Stimulated activated CD4-positive, alpha-beta T cell treated with anti-CD3 and anti-CD28 coated beads, Interleukin-1b, Interleukin-23, amount 100 ng/mL, for 1 hour (primary cell): ENCODE measurements around the gene SLC39A5.
"Not testable (repeated sequence)": the region's sequence is repeated elsewhere in the genome, so short reads cannot be mapped to it uniquely, and the experiment has no call there.

Experiments
- DNase-seq, 2 donors: peaks; one replicate each; pipeline ENCODE4 v3.0.0-alpha.2; 2020; ENCODE audit warnings: low read depth in 2 of 2

SLC39A5 gene

DNA sequence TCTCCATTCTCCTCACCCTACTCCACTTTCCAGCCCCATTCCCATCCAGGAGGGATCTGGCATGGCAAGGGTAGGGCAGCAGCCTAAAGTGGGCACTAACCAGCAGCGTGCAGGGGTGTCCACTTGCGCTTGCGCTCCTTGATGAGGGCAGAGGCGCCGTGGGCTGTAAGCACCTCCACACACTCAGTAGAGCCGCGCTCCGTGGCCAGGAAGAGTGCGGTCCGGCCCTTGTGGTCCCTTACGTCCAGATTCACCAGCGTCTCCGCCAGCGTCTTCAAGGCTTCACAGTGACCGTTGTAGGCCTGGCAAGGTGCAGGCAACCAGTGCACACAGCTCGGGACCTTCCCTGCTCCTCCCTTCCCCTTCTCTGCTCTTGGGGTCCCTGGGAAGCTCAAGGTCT is 18.1 kb downstream of the SLC39A5 start:
- DNase-seq, result no peak

- DNase-seq, result no peak
These were observed 18.9 kb downstream of the SLC39A5 start for GRCh38 chr12:56248711-56249110.

GRCh38 chr12:56252649-56253048 is 22.8 kb downstream of the SLC39A5 start:
- no peak for DNase-seq

DNA sequence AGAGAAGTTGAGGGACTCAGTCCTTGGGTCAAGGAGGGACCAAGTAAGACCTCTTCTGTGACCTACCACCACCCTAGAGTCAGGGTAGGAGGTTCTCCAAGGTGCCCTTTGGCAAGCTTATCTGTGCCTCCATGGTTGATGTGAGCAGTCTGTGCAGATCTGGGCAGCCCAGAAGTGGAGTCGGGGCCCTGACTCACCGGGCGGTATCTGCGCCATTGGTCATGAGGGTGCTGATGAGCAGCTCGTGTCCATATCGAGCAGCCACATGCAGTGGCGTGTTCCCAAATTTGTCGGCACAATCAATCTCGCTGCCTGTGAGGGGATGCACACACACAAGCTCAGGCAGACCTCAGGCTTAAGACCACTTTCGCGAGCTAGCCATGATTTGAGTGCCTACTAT is 23.2 kb downstream of the SLC39A5 start:
- DNase-seq, result no peak

DNA sequence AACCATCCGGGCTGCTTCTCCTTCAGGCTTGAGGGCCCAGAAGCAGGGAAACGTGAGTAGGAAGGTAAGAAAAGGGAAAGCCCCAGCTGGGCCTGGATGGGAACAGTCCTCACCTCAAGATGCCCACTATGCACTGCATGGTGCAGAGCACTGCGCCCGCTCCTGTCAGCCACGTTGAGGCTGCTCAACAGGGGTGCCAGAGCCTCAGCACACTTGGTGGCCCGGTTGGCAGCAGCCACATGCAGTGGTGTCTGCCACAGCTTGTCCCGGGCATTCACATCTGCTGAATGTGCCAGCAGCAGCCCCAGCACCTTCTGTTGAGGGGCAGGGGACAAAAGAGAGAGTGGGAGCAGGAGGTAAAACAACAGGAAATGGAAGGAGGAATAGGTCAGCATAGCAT is 25.8 kb downstream of the SLC39A5 start:
- no peak for DNase-seq

DNA sequence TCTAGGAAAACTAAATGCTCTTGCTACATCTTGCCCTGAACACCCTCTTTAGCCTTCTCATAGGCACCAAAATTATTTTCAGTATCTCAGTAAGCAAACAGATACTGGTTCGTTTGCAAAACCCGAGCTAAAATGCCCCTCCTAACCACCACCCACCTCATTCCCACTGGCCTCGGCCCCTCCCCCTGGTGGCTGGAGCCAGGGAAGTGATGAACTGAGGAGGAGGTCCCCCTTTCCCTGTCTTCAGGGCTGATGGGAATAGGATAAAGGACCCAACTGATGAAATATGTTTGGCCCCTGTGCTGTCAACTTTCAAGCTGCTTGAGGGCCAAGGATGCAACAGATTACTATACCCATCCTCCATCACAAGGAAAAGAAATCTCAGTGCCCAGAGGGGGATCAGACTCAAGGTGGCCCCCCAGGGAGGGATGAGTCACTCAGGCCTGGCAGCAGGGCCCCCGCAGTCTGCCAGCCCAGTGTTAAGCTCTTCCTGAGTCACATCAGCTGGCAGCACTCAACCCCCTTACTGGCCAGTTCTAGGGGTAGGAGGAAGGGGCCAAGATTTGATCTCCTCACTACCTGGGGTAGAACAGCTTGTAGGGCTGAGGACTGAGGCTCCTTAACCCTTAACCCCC is 26.6 kb downstream of the SLC39A5 start:
- DNase-seq, result no peak

DNA sequence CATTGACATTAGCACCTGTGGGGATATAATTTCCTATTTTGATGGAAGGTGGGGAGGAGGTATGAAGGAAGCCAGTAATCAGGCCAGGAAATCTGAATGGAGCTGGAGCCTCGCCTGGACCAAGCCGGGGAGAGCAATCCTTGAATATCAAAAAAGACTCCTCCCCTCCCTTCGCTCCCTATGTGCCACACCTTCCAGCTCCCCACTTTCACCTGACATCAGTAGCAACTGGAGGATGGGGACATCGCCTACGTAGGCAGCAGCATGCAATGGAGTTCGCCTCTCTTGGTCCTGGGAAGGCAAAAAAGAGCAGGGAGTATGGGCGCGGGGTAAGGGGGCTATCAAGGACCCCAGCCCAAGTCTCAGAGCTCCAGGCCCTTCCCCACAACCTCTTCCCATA is 27.2 kb downstream of the SLC39A5 start:
- DNase-seq, result no peak

DNA sequence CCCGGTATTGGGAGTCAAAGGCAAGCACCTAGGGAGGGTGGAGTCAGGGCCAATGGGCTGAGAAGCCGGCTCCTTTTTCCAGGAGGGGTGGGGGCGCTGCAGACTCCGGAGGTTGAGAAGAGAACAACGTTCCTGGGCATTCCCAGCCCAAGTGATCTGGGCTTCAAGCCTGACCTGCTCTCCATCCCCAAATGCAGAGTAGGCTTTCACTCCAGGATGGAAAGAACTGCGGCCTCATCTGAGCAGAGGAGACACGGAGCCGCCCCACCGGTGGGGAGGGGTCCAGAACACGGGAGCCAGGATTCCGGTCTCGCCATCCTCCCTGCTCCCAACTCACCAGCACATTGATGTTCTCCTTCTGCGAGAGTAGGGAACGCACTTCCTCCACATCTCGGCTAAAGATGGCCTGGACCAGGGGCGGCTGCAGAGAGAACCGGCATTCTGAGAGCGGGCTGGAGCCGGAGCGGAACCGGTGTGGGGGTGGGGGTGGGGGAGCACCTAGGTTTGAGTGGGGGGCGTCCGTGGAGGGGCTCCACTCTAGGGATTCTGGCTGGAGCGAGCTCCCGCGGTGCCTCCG is 27.7 kb downstream of the SLC39A5 start:
- DNase-seq, result no peak

- DNase-seq, result peak; percentile 48 to 69
These were observed 28.4 kb downstream of the SLC39A5 start, which contains the start of gene ANKRD52 for GRCh38 chr12:56258068-56258819. TSS of gene ANKRD52 (minus strand) at chr12:56258384. CDS start at chr12:56258269, 115 bp downstream.

DNA sequence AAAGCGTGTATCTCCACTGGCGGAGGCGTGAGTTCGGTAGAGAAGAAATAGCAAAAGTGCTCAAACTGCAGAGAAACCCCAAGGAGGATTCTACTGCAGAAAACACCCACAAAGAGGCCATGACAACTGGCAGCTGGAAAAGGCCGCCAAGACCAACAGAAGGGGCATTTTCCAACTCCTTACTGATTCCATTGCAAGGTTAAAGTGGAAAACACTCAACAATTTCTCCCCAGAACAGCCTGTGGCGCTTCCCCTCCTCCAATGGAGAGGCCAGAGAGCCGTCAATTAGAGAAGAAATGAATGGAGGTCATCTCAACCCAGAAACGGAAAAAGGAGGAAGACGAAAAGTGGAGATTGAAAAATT is 29.0 kb downstream of the SLC39A5 start:
- DNase-seq, result no peak

DNA sequence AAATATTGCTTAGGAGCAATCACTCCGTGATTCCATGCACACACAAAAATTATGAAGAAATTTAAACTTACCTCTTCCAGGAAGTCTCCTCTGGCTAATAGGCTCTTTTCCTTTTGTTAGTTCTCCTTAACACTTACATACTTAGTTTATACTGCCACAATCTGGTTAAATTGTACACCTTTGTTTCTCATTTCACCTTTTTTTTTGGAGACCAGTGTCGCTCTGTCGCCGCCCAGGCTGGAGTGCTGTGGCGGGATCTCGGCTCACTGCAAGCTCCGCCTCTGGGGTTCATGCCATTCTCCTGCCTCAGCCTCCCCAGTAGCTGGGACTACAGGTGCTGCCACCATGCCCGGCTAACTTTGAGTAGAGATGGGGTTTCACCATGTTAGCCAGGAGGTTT is 30.5 kb downstream of the SLC39A5 start:
- DNase-seq, result no peak

DNA sequence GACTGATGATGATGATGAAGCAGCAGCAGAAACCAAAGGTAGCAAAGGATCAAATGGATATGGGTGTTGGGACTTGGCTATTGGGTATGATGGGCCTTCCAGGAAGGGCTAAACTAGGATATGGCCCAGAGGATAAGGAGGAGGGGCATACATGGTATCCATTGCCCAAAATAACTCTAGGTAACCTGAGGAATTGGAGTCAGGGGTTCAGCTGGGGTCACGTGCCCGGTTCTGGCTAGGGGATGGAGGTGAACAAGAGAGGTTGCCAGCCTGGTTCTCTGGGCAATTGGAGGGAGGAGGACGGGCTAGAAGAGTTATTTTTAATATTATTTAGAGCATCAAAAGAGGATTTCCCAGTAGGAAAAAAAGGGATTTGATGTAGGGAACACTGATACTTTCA is 31.1 kb downstream of the SLC39A5 start:
- DNase-seq, result no peak

- DNase-seq, result no peak
These were observed 31.8 kb downstream of the SLC39A5 start for GRCh38 chr12:56261503-56262232.

DNA sequence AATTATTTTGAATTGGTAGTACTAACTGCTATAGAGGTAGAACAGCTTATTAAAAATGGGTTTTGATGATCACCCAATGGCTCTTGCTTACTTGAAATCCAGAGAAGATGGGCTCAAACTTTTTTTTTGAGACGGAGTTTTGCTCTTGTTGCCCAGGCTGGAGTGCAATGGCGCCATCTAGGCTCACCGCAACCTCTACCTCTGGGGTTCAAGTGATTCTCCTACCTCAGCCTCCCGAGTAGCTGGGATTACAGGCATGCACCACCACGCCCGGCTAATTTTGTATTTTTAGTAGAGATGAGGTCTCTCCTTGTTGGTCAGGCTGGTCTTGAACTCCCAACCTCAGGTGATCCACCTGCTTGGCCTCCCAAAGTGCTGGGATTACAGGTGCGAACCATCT is 33.1 kb downstream of the SLC39A5 start:
- DNase-seq, result not testable (repeated sequence)

DNA sequence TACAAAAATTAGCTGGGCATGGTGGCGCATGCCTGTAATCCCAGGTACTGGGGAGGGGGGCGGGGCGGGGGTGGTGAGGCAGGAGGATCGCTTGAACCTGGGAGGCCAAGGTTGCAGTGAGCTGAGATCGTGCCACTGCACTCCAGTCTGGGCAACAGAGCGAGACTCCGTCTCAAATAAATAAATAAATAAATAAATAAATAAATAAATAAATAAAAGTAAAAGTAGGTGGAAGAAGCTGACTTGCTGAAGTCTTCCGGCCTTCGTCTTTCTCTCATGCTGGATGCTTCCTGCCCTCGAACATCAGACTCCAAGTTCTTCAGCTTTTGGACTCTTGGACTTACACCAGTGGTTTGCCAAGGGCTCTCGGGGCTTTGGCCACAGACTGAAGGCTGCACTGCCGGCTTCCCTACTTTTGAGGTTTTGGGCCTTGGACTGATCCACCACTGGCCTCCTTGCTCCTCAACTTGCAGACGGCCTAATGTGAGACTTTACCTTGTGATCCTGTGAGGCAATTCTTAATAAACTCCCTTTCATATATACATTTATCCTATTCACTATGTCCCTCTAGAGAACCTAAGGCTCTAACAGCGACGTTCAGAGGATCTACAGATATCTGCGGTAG is 36.3 kb downstream of the SLC39A5 start:
- DNase-seq, result not testable (repeated sequence)

DNA sequence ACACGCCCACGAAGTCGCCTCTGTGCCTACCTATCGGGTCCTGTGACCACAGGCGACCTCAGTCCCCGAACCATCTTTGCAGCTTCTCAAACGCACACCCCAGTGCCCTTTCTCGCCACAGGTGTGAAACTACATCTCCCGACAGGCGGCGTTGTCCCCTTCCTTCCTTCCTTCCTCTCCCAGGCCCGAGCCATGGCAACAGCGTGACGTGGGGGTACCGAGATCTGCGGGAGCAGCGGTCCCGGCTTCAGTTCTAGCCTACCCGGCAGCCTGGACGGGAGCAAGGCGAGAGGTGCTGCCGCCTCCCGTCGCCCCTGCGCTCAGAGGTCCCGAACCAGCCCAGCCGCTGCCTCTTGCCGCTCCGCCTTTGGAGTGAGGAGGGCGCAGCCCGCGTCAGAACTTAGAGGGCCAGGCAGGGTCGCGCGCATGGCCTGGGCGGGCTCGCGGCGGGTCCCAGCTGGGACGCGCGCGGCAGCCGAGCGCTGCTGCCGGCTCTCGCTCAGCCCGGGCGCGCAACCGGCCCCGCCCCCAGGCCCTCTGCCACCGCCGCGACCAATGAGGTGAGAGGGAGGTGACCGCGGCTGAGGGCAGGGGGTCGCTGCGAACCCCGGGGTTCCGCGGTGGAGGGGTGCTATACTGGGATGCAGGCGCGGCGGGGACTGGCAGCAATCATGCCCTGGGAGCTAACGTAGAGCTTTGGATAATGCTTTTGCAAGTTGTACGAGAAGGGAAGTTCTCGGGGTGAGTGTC is 37.0 kb downstream of the SLC39A5 start, which contains the start of gene COQ10A:
Gene COQ10A, plus strand, starts transcription at position 250 of the 750 bp plus-strand sequence. Its CDS starts 177 bp downstream, at position 427.
- peak; percentile 61 to 67 for DNase-seq

GRCh38 chr12:56267443-56268071 is 37.7 kb downstream of the SLC39A5 start:
- no peak for DNase-seq

DNA sequence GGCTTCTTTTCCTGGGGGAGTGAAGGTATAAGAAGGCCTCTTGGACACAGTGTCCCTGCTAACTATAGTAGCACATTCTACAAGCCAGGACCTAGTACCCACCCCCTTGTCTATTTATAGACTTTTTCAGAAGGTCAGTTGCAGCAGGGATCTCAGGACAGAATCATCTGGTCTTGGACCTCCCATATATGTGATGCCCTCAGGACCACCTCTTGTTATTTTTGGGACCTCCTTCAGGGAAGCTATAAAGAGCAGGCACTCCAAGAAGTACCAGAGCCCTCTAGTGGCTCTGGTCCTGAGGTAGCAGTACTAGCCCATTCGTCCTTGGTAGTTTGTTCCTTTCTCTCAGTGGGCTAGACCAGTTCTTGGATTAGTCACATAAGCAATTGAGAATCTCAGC is 41.2 kb downstream of the SLC39A5 start:
- DNase-seq, result no peak

GRCh38 chr12:56272468-56272867 is 42.6 kb downstream of the SLC39A5 start:
- not testable (repeated sequence) for DNase-seq

DNA sequence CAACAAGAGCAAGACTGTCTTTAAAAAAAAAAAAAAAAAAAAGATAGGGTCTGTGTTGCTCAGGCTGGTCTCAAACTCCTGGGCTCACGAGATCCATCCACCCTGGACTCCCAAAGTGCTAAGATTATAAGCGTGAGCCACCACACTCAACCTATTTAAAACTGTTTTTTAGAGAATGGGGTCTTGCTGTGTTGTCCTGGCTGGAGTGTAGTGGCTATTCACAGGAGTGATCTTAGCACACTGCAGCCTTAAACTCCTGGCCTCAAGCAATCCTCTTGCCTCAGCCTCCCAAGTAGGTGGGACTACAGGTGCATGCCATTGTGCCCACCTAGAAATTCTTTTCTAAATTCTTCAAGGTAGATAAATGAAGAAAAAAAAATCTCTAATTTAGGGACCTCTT is 44.4 kb downstream of the SLC39A5 start:
- no peak for DNase-seq

DNA sequence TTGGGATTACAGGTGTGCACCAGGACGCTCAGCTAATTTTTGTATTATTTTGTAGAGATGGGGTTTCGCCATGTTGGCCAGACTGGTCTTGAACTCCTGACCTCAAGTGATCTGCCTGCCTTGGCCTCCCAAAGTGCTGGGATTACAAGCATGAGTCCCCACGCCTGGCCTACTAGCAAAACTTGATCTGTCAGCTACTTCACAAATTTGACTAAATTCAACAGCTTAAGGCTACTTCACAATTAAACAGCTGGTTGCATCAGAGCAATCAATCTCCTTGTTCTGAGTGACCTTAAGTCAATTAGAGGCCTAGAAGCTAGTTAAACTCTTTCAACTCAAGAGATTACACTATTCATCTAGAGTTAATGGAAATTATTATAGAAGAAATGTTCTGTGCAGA is 49.1 kb downstream of the SLC39A5 start:
- DNase-seq, result no peak
